Anterior cingulate cortex (tissue), 58 donors: ENCODE results near the gene CTNNBIP1.
"Not testable (repeated sequence)": the region's sequence is repeated elsewhere in the genome, so short reads cannot be mapped to it uniquely, and the experiment has no call there.

Source experiments
- DNase-seq, 58 donors: peaks; one replicate each; lab custom pipeline; 2025; lab: John Stamatoyannopoulos, UW

Gene CTNNBIP1

DNA sequence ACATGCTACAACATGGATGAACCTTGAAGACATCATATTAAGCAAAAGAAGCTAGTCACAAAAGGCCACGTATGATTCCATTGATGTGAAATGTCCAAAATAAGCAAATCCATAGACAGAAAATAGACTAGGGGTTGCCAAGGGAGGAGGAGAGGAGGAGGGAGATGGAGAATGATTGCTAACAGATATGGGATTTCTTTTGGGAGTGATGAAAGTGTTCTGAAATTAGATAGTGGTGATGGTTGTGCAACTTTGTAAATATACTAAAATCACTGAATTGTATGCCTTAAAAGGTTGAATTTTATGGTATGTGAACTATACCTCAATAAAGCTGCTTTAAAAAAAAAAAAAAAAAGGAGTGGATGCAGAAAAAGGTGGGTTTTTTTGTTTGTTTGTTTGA is 93.9 kb downstream of the CTNNBIP1 start:
- DNase-seq = no peak

DNA sequence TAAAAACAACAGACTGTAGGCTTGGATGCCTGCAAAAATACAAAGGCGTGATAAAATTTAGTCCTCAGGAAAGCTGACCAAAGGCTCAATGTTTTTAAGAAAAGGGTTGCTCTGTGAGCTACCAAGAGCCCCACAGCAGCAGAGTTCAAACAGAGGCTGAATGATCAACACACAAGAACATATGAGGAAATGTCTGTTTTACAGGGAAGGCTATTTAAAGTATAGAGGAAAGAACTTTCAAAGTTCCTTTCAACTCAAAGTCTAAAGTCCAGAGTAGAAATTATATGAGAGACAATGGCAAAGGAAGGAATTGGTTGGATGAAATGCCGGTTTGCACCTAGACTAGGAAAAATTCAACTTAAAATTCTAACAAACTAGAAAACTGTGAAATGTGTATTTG is 94.9 kb downstream of the CTNNBIP1 start:
- DNase-seq = no peak

DNA sequence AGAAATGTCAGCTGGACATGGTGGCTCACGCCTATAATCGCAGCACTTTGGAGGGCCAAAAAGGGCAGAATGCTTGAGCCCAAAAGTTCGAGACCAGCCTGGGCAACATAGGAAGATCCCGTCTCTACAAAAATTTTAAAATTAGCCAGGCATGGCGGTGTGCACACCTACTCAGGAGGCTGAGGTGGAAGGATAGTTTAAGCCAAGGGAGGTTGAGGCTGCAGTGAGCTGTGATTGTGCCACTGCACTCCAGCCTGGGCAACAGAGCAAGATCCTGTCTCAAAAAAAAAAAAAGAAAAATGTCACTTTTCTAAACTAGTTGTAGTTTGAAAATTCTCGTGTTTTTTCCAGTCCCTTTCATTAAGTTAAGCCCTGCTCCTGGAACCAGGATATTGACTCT is 95.5 kb downstream of the CTNNBIP1 start:
- DNase-seq = no peak

DNA sequence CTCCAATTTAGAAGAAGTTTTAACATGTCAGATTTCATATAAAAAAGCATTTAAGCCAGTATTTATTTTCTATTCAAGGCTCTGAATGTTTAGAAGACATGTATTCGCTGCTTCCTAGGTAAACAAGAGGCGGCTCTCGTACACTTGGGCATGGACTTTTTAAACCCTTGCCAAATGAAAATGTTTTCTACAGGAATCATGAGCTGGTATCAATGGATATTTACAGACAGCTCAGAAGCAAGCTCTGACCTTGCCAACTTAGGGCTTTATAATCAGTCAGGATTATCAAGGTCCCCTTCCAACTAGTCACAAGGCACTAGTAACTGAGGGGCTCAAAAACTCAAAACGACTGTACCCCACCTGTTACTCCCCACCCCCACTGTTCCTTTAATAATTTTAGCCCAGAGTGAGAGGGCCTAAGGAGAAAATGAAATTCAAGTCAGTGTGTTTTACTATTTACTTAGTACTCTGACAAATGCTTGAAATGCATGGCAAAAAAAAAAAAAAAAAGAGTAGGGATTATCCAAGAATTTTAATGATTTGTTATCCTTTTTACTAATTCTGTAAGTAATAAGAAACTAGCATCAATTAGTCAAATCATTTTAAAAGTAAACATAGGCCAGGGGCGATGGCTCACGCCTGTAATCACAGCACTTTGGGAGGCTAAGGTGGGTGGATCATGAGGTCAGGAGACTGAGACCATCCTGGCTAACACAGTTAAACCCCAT is 98.7 kb downstream of the CTNNBIP1 start:
- DNase-seq = no peak

DNA sequence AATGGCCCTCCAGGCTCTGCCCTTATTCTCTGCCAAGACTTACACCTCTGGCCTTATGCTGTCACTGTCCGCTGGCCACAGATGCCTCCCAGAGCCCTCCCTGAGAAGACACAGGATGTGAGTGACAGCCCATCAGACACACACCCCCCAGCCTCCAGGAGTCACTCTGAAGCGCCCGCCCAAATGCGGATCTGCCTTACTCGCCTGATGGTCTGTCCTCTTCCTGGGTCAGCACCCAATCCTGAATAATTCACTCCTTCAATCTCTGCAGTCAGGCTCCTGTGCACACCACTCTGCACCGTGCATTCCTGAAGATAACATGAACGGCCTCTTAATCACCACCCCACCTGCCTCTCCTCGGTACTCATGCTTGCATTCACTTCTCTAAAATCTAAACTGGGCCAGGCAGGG is 101.0 kb downstream of the CTNNBIP1 start:
- no peak for DNase-seq

DNA sequence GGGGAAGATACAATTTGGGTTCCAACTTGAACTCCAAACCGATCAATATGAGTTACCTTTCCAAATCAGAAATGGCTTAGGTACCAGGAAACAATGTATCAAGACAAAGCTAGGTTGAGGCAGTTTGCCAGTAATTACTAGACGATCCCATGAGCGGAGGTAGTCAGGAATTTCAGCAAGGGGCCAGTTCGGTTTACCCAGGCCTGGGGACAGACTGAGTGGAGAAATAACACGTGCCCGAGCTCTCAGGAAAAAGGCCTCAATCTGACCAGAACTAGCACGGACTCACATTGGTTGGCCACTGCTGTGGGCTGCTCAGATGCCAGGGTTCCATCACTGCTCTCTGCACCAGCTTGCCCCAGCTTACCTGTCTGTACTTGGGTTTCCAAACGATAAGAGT is 101.6 kb downstream of the CTNNBIP1 start:
- DNase-seq = no peak

DNA sequence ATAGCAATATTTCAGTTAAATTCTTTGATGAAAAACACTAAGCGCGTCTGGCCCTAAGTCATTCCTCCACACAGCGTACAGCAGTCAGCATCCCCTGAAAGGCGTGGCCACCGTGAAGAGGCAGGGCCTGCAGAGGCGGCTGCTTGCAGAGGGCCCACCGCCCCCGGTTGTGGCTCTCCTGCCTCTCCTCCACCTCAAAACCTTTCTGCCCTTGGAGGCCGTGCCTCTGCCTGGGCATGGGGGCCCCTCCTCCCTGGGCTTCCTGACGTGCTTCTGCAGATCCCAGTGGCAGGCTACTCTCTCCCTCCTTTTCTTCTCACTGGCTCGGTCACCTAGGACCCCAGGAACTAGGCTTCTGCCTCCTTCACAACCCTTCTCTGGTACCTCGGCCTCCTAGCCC is 102.5 kb downstream of the CTNNBIP1 start:
- DNase-seq = no peak

DNA sequence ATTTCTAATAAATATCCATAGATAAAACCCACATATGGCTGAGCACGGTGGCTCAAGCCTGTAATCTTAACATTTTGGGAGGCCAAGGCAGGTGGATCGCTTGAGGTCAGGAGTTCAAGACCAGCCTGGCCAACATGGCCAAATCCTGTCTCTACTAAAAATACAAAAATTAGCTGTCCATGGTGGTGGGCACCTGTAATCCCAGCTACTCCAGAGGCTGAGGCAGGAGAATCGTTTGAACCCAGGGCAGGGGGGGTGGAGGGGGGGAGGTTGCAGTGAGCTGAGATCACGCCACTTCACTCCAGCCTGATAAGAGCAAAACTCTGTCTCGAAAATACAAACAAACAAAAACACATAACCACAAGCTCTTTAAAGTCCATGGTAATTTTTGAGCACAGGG is 104.1 kb downstream of the CTNNBIP1 start:
- DNase-seq = not testable (repeated sequence)

DNA sequence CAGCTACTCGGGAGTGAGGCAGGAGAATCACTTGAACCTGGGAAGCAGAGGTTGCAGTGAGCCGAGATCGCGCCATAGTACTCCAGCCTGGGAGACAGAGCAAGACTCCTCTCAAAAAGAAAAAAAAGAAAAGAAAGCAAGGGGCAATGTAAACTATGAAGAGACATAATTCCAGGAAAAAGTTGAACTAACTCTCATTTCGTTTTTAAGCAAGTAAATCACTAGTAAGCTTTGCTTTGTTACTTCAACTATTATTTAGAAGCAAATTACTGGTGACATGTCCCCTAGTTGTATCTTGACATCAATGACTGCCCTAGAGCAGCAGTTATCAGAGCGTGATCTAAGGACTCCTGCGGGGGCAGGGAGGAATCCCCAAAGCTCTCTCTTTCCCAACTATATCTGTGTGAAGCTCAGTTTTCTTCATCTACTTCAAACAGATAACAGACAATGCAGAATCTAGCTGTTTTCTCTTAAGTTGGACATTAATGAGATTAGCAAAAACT is 105.0 kb downstream of the CTNNBIP1 start:
- DNase-seq = no peak

DNA sequence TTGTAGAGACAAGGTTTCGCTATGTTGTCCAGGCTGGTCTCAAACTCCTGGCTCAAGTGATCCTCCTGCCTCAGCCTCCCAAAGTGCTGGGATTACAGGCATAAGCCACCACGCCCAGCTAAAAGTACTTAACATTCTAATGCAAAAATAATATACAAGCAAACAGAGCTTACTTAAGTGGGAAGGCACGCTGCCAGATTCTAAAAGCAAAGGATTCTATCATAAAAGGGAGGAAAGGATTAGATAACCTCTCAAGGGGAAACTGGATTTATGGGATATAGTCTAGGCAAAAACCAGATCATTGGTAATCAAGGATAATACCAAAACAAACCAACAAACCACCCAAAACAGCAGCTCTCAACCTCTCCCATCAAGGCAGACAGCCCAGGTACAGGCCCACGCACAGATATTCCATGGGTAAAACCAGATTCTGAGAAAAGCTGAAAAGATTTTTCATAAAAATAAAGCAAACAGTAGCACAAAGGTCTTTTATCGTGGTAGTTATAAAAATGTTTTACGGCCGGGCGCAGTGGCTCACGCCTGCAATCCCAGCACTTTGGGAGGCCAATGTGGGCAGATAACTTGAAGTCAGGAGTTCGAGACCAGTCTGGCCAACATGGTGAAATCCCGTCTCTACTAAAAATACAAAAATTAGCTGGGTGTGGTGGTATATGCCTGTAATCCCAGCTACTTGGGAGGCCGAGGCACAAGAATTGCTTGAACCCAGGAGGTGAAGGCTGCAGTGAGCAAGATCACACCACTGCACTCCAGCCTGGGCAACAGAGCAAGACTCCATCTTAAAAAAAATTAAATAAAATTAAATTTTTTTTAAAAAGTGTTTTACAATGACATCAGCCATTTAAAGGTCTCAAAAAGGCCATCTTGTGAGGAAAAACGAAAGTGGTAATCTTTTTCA is 106.8 kb downstream of the CTNNBIP1 start:
- not testable (repeated sequence) for DNase-seq

DNA sequence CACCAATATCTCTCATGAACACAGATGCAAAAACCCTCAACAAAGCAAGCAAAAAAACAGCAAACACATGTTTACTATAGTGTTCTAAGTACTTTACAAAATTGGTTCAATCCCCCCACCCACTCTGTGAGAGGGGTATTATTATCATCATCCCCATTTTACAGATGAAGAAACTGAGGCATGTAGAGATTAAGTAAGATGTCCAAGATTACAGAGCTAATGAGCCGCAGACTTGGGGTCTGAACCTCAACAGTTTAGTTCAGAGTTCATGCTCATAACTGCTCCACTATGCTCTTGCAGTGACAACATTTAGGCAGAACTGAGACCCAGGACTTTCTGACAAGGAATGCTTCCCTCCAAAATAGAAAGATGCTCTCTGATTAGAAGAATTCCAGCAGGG is 108.2 kb downstream of the CTNNBIP1 start:
- no peak for DNase-seq
